Activated CD8-positive, alpha-beta memory T cell treated with anti-CD3 and anti-CD28 coated beads, Interleukin-2, amount 50 U/mL, for 4 hours (primary cell): ENCODE measurements around the gene FLYWCH2.
A peak's percentile ranks its signal among the peaks of the same experiment; 100 is the strongest.

Experiments used
- DNase-seq: peaks from one replicate; pipeline ENCODE4 v3.0.0-alpha.2; 2020

The FLYWCH2 gene

DNA sequence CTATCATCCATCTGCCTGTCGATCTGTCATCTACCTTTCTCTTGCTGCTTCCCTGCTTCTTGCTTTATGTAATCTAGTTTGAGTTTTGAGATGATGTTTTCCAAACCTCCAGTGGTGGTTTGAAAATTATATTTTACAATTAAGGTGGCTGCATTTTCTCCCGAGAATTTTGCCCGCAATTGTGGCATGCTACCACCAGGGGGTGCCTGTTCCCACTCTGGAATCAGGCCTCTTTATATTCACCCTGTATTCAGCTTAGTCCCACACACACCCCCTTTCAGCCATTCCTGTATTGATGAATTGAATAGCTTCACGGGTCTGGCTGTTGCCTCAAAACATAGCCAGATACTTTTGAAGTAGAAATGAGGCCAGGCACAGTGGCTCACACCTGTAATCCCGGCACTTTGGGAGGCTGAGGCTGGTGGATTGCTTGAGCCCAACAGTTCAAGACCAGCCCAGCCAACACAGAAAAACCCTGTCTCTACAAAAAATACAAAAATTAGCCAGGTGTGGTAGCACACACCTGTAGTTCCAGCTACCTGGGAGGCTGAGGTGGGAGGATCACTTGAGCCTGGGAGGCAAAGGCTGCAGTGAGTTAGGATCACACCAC, 28.2 kb upstream of the FLYWCH2 start:
- no peak for DNase-seq

DNA sequence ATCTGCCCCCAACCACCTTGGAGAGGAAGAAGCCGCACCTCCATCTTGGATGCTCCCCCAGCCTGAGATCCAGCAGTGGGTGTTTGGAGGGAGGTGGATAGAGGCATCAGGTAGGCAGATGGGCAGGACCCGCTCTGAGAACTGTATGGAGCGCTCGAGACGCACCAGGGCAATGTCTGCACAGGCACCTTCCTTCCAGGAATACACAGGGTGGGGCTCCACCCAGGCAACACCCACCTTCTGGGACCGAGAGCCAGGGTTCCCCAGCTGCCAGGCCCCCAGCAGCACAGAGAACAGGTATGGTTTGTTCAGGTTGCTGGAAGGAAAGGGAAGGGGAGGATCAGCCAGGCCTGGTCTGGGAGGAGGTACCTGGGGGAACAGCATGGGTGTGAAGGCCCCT, 27.5 kb upstream of the FLYWCH2 start:
- no peak for DNase-seq

DNA sequence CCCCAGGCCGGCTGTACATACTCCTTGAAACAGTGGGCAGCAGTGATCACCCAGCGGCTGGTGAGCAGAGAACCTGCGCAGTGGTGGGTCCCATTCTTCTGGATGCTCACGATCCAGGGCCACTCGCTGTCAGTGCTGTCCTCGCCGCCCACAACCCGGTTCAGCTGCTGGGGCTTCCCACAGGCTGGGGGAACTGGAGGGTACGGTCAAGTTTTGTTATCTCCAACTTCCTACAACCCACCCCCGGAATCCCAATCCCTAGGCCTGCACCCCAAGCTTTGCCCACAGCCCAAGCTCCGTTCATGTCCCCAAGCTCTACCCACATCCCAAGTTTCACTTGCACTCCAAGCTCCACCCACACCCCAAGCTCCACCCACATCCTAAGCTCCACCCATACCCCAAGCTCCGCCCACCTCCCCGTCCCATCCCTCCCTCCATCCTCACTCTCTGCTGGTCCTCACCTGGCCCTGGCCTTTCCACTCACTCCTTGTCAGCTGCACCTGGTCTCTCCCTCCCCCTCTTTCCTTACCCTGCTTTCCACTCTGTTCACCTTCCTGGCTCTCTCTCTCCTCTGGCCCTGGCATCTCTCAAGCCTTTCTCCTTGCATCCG, 26.8 kb upstream of the FLYWCH2 start:
- DNase-seq, result no peak

DNA sequence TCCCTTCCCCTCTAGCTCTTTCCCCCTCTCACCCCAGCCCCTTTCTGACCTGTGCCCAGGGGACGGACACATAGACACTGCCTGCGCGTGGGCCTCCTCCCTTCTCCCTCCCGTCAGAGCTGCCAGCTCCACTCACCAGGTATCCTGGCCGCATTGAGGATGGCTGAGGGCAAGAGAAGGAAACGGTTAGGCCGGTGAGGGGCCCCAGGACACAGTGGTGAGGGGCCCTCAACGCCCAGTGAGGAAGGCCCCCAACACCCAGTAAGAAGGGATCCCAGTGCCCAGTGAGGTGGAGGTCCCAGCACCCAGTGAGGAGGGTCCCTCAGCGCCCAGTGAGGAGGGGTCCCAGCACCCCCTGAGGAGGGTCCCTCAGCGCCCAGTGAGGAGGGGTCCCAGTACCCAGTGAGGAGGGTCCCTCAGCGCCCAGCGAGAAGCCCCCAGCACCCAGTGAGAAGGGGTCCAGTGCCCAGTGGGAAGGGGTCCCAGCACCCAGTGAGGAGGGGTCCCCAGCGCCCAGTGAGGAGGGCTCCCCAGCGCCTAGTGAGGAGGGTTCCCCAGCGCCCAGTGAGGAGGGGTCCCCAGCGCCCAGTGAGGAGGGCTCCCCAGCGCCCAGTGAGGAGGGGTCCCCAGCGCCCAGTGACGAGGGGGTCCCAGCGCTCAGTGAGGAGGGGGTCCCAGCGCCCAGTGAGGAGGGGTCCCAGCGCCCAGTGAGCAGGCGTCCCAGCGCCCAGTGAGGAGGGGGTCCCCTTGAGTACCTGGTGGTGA, 26.1 kb upstream of the FLYWCH2 start:
- DNase-seq, result no peak

DNA sequence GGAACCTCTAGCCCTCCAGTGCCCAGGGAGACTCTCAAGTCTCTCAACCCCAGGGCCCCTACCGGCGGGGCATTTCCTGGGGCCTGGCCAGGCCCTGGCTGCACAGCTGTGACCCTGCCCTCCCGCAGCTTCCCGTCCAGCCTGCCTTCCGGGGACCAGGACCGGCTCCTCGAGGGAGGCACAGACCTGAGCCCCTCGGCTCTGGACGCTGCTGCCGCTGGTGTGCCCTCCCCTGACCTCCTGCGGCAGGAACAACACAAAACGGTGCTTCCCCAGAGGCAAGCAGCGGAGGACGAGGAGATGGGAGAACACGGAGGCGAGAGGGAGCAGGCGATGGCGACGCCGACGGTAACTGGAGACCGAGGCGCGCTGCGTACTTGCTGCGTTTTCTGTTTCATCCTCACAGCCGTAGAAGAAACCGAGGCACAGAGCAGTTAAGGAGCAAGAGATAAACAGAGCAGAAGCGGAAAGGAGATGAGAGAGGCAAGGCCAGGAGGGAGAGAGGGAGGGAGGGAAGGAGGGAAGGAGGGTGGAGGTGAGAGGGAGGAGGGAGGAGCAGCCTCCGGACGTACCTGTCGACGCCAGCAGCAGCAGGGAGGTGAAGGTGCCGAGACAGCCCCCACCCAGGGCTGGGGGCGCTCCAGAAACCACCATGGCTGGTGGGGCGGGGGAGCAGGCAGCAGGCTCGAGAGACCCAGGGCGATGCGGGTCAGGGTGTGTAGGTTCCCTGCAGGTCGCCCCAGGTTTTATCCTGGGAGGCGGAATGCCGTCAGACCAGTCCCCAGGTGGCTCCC, 25.4 kb upstream of the FLYWCH2 start, which contains the start of gene PRSS22:
TSS of gene PRSS22 (minus strand) at position 720 of the 794 bp plus-strand sequence. CDS start at position 654, 66 bp downstream.
- no peak for DNase-seq

DNA sequence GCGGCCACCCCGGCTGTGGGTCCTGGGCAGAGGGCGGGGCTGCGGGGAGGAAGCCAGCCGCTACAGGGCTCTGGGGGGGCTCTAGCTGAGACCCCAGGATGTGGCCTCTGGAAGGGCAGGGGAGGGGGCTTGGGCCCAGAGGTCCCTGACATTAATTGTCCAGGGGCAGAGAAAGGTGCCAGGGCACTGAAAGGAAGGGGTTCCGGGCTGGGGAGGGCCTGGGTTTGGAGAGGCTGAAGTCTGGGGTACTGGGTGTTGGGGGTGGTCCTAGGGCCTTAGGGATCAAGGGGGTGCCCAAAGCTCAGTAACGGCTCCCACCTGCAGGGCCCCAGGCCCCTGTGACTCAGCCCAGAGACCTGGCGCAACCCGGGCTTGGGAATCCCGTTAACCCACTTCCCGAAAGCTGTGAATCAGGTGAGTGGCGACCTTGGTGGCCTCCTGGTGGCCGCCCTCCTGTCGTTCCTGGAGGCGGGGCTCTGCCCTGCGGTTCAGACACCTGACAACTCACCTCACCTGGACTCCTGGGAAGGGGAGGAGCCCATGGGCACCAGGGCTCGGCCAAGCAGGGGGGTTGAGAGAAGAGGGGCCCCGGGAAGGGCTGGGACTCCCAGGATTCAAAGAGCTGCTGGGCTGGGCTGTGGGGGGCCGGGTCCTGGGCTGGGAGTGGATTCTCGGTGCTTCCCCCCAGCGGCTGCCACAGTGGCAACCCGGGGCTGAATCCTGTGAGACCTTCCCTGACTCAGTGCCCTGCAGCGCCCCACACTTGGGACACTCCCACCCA, 24.6 kb upstream of the FLYWCH2 start:
- DNase-seq, result no peak

DNA sequence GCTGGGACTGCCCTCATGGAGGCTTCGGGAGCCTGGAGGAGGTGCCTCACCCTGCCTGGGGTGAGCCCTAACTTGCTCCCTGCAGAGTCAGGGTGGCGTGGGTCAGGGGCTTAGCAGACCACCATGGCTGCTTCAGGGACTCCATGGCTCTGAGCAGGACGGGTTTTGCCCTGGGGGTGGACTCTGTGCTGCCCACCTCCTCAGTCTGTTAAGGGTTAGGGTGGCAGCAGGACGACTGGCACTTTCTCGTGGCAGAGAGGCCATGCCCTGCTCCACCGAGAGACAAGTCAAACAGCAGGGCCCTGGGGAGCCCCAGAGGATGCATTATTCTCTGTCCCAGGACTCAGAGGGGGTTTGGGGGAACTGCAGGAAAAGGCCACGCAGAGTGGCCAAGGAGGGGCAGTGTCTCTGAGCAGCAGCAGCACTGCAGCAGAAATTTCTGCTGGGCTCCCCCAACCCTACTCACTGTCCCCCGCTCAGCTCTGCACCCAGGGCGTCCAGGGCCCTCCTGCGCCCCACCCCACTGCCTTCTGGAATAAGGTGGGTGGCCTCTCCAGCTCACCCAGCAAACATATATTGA, 23.2 kb upstream of the FLYWCH2 start:
- no peak for DNase-seq

DNA sequence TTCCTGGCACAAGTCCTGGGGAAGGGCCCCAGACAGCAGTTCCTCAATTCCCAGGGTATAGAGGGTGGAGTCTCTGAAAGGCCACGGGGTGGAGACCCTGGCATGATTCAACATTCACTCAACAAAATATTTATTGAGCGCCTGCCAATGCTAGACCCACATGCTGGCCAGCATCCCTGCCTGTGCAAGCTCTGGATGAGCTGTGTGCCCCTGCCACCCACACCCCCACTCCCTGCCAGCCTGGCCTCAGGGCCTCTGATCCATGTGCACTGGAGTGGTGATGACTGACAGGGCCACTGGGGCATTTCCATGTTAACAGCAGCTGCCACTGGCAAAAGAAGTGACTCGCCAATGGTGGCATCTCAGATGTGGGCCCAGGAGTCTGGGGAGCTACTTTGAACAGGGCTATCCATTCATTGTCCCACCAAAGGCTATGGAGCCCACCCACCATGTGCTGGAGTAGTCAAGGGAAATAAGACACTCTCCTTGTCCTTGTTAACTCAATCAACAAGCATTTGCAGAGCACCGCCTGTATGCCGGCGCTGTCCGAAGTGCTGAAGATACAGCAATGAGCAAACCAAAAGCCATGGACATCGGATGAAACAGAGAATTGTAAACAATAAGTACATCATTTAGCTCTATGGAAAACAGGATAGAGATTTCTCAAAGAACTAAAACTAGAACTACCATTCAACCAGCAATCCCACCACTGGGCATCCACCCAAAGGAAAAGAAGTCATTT, 22.0 kb upstream of the FLYWCH2 start:
- DNase-seq, result no peak

DNA sequence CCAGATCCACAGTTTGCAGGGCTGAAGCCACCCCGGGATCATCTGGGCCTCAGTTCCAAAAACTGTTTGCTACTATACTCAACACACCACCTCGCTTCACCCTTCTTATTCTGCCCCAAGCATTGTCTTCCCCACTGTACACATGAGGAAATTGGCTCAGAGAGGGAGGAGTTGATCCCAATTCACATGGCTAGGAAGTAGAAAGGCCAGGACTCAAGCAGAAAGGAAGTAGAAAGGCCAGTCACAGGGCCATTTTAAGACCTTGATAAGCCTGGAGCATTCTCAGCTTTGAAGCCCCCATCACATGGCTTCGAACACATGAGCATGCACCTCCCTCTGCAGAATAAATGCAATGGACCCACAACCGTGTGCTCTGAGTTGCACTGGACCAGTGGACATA, 17.4 kb upstream of the FLYWCH2 start:
- DNase-seq, result no peak

DNA sequence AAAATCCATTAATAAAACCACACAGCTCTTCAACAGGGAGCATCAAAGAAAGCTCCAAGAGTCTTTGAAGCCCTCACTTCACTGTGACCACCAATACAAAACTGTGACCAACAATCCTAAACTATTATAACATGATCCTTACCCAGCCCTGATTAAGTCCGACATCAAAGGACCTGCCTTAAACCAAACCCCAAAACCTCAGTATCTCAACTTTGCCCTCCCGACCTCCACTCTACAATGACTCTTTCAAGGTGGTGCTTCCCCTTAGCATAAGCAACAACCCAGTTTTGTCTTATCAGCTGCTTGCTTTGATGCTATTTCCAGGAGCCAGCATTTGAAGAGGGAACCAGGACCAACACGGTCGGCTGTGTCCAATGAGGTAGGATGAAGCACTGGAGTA, 16.6 kb upstream of the FLYWCH2 start:
- DNase-seq, result no peak

DNA sequence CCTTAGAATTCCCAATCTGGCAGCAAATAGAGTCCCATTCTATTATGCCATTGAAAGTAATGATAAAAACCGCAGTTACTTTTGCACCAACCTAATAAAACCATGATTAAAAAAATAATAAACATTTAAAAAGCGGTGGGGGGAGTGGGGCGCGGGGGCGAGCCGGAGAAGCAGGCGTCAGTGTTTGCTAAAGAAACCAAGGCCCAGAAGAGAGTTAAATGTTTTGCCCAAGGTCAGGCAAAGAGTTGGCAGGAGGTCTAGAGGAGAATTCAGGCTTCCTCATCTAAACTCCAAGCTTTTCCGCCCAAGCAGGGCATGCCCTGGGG, 15.4 kb upstream of the FLYWCH2 start:
- no peak for DNase-seq

DNA sequence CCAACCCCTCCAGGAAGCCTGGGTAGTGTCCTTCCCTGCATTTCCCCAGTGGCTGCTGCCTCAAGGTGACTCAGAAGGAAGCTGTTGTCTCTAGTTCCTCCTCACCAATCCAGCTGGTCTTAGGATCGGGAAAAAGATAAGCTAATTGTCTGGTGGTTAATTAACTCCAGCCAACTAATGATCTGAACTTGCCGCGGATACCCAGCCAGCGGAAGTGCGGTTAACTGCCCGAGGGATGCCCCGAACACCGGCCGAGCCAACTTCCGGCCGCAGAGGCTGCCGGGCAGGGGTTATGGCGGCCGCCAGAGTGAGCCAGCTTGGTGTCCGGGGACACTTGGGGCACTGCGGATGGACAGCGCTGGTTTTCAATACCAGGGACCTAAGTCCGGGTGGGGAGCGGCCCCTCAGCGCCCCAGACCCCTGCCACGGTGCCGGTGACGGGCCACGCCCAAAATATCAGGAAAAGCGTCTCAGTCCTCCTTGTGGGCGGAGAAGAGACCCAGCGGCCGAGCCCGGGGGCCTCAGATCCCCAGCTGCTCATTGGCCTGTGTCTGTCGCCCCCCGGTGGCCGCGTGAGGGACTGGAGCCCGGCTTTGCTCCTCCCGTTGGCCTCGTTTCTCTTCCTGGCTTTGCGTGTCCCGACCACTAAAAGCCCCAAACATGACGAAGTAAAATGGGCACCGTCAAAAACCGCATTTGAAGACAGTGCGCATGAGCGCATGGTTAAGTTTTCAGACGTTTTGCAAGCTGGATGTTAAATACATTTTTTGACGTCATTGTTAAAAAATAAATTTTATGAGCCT, 14.8 kb upstream of the FLYWCH2 start:
- peak; percentile 93 for DNase-seq

DNA sequence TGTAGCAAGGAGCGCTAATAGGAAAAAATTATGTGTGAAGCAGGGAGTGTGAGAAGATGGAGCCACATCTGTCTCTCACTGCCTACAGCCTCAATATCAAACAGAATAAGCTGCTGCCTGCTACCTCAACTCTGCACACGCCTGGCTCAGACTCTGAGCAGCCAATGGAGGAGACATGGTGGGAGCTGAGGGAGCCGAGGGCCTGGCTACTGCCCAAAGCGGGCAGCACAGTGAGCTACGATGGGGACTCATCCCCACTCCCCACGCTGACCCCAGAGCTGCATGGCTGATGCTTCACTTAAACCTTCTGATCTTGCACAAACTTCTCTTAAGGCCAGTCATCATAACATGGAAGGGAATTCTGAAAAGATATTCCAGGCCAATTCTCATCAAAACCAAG, 11.1 kb upstream of the FLYWCH2 start:
- DNase-seq, result no peak

DNA sequence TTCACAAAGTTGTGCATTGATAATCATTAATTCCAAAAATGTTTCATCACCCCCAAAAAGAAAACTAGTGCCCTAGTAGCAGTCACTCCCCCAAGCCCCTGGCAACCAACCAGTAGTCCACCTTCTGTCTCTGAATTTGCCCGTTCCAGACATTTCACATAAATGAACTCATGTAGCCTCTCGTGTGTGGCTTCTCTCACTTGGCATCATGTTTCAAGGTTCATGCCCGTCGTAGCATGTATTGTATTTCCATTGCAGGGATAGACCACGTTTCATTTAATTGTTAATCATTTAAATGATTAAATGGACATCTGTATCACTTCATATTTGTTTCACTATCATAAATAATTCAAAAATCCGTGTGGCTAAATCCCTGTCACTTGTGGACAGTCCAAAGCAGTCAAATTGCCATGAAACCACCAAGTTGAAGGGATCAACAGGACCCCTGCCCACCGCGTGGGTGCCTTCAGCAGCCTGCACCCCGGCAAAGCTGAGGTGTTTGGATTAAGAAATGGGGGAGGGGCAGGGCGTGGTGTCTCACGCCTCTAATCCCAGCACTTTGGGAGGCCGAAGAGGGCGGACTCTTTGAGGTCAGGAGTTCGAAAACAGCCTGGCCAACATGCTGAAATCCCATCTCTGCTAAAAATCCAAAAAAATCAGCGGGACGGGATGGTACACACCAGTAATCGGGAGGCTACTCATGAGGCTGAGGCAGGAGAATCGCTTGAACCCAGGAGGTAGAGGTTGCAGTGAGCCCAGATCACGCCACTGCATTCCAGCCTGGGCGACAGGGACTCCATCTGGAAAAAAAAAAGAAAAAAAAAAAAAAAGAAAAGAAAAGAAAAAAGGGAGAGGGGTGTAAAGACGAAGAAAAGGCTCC, 8.7 kb upstream of the FLYWCH2 start:
- no peak for DNase-seq

DNA sequence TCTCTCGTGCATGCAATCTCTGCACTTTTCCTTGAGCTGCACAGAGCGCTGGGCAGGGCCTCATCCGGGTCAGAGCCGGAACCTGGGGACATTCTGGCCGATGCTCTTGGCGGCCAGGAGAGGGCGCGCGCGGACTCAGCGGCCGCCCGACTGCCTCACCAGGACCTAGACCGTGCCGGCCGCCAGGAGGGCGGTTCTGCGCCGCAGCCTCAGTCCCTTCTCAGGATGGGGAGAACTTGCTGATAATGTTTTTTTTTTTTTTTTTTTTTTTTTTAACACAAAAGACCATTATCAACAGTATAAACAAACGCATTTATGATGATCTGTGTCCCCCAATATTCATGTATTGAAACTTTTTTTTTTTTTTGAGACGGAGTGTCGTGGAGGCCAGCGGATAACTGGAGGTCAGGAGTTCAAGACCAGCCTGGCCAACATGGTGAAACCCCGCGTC, 8.1 kb upstream of the FLYWCH2 start:
- DNase-seq, result peak; percentile 67

DNA sequence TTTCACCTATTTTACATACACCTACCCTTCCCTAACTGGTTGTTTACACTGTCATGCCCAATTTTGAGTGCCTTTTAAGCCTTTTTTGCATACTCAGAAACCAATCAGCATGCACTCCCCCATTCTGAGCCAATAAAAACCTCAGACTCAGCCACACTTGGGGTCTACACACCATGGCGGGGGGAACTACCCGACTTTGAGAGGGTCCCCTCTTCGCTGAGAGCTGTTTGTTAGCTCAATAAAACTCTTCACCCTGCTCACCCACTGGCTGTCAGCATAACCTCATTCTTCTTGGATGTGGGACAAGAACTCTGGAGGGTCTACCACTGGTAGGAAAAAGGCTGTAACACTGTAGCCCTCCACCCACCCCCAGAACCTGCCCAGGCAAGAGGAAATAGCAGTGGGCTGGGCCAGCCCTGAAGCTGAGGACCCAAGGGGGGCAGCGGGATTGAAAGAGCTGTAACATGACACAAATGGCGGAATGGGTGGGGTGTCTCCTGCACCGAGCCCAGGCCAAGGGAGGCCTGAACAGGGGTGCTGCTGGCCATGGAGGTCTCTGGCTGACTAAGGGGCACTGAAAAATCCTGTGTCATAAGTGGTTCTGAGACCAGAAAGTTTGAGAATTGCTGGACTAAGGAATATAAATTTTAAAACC, 3.0 kb upstream of the FLYWCH2 start:
- DNase-seq, result no peak

DNA sequence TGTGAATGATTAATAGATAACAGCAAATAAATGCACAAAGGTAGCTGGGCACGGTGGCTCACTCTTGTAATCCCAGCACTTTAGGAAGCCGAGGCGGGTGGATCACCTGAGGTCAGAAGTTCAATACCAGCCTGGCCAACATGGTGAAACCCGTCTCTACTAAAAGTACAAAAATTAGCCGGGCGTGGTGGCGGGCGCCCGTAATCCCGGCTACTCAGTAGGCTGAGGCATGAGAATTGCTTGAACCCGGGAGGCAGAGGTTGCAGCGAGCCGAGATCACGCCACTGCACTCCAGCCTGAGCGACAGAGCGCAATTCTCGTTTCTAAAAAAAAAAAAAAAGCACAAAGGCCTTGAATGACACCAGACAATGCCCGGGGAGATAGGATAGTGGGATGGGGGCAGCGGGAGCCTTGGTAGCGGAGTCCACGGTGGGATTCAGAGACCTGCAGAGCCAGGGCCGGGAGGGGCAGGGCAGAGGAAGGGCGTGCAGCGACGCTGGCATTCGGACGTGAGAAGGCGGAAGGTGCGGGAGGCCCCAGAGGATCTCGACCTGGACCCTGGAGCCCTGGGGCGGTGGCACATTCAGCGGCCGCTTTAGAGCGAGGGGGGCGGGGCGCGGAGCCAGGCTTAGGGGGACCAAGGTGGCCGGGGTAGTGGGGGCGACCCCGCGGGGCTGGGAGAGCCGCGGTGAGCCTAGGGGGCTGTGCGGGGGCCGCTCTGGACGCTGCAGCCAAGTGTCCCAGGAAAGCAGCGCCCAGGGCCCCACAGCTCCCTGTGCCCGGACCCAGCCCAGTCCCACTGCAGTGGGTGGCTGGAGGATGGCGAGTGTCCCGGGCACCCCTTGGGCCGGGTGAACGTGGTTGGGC, 999 bp upstream of the FLYWCH2 start:
- DNase-seq, result peak; percentile 37

DNA sequence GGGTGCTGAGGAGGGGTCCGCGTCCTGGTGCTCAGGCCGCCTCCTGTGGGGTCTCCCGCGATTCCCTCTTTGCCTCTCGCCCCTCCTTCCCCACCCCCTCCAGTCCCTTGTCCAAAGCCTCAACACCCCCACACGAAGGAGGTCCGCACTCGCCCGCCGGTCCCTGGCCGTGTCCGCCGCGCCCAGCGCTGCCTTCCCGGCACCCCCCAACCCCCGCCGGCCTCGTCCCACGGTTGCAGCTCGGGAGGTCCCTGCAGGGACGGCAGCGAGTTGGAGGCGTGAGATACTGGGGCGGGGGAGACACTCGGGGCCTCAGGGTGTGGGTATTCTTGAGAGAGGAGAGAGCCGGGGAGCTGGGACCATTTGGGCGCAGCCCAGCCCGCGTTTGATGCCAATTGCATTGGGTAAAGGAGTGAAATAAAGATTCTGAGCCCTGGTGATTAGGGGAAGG, 468 bp downstream of the FLYWCH2 start:
- DNase-seq, result no peak
